SU-DHL-6 (cell line): ENCODE results near the gene RGL1.

Source experiments
- H2AFZ ChIP-seq: fragments of 200-600 bp; sonication (generic); 2 replicates; pipeline ENCODE4 v1.6.1; 2014; ENCODE audit warnings: low read depth, mild to moderate bottlenecking, moderate library complexity, mixed read lengths, antibody characterized with exemption, low read length; ENCODE audit not compliant: severe bottlenecking
- H3F3A ChIP-seq: fragments of 200-600 bp; shearing (Covaris generic); 2 replicates; pipeline ENCODE4 v1.6.0; 2016; ENCODE audit warnings: antibody characterized with exemption, mild to moderate bottlenecking; ENCODE audit not compliant: insufficient read depth
- H3K27ac ChIP-seq: fragments of 200-600 bp; sonication (generic); 2 replicates; pipeline ENCODE4 v1.5.1; 2016; ENCODE audit warnings: low read depth, mild to moderate bottlenecking, low read length, moderate library complexity, mixed read lengths
- H3K27me3 ChIP-seq: fragments of 200-600 bp; sonication (generic), shearing (Covaris generic); 2 replicates; pipeline ENCODE4 v1.6.0; 2014; ENCODE audit warnings: mild to moderate bottlenecking, low read length
- H3K36me3 ChIP-seq: fragments of 200-600 bp; sonication (generic); 2 replicates; pipeline ENCODE4 v1.6.1; 2014; ENCODE audit warnings: mild to moderate bottlenecking, low read length, mixed read lengths
- H3K4me2 ChIP-seq: fragments of 300-600, 200-600 bp; shearing (Covaris generic), sonication (generic); 2 replicates; pipeline ENCODE4 v1.6.0; 2014; ENCODE audit warnings: low read length, low read depth, mild to moderate bottlenecking; ENCODE audit not compliant: poor library complexity, severe bottlenecking
- H3K4me3 ChIP-seq: fragments of 200-600 bp; sonication (generic); 2 replicates; pipeline ENCODE4 v1.5.1; 2014; ENCODE audit warnings: antibody characterized with exemption, low read length, mild to moderate bottlenecking, mixed read lengths; ENCODE audit not compliant: insufficient read depth, poor library complexity, severe bottlenecking
- H3K79me2 ChIP-seq: fragments of 200-600 bp; sonication (generic); 2 replicates; pipeline ENCODE4 v1.6.1; 2014; ENCODE audit warnings: mild to moderate bottlenecking, low read length, moderate library complexity; ENCODE audit not compliant: insufficient read depth
- H3K9ac ChIP-seq: fragments of 200-600 bp; sonication (generic); 2 replicates; pipeline ENCODE4 v1.7.0; 2014; ENCODE audit warnings: mild to moderate bottlenecking, low read length
- H3K9me2 ChIP-seq: fragments of 200-600 bp; sonication (generic); replicated peaks from 2 replicates; pipeline ENCODE4 v1.6.1; 2014; ENCODE audit warnings: low read length; ENCODE audit not compliant: insufficient read depth
- H3K9me3 ChIP-seq: fragments of 200-600 bp; sonication (generic); 2 replicates; pipeline ENCODE4 v1.6.1; 2014; ENCODE audit warnings: low read length, mixed read lengths; ENCODE audit not compliant: insufficient read depth
- H4K20me1 ChIP-seq: fragments of 200-600 bp; sonication (generic); 2 replicates; pipeline ENCODE4 v1.6.1; 2014; ENCODE audit warnings: low read depth, mild to moderate bottlenecking, antibody characterized with exemption, low read length, moderate library complexity, mixed read lengths
- EZH2phosphoT487 ChIP-seq: fragments of 200-600 bp; sonication (generic), shearing (Covaris generic); conservative IDR thresholded peaks from 2 replicates; pipeline ENCODE4 v1.6.1; 2018; ENCODE audit warnings: mild to moderate bottlenecking, antibody characterized with exemption, low read length, moderate library complexity, mixed read lengths
- TF ChIP-seq, protein P1 (sequence below): fragments of 200-600 bp; sonication (generic); IDR thresholded peaks from one replicate; pipeline ENCODE4 v1.5.1; 2017; ENCODE audit warnings: antibody characterized with exemption, mild to moderate bottlenecking, low read length, moderate library complexity; ENCODE audit not compliant: insufficient read depth, poor library complexity, severe bottlenecking

The RGL1 gene

DNA sequence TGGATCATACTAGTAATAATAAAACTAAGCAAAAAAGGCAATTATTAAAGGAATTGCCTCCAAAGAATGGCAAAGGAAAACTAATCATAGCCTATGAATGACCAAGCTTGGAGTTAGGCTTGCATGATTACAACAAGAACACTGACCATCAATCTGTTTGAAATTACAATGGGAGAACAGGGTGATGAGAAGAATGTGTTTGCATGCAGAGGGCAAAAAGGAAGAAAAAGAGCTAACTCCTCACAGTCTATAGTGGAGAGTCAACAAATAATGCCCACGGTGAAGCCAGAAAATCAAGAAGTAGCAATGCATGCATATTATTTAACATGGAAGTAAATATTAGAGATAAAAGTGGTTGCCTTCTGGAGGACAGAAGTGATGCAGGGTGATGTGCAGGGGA lies 160.8 kb downstream of the RGL1 start:
- no peaks in the 10 kb centered on the region for H3K9me3 ChIP-seq
- H3K9ac ChIP-seq: no peak overlapping the region
- no peaks in the 10 kb centered on the region for H3K27me3 ChIP-seq
- no peak overlapping the region for H3K4me3 ChIP-seq
- no peak for TF ChIP-seq EZH2phosphoT487
- TF ChIP-seq, protein P1, sequence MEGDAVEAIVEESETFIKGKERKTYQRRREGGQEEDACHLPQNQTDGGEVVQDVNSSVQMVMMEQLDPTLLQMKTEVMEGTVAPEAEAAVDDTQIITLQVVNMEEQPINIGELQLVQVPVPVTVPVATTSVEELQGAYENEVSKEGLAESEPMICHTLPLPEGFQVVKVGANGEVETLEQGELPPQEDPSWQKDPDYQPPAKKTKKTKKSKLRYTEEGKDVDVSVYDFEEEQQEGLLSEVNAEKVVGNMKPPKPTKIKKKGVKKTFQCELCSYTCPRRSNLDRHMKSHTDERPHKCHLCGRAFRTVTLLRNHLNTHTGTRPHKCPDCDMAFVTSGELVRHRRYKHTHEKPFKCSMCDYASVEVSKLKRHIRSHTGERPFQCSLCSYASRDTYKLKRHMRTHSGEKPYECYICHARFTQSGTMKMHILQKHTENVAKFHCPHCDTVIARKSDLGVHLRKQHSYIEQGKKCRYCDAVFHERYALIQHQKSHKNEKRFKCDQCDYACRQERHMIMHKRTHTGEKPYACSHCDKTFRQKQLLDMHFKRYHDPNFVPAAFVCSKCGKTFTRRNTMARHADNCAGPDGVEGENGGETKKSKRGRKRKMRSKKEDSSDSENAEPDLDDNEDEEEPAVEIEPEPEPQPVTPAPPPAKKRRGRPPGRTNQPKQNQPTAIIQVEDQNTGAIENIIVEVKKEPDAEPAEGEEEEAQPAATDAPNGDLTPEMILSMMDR: no peak
- no peaks in the 10 kb centered on the region for H3K9me2 ChIP-seq
- no peak overlapping the region for H2AFZ ChIP-seq
- no peaks in the 10 kb centered on the region for H3K36me3 ChIP-seq
- no peaks in the 10 kb centered on the region for H3F3A ChIP-seq
- H3K79me2 ChIP-seq: no peaks in the 10 kb centered on the region
- H4K20me1 ChIP-seq: no peaks in the 10 kb centered on the region
- H3K27ac ChIP-seq: no peak overlapping the region
- no peak overlapping the region for H3K4me2 ChIP-seq

DNA sequence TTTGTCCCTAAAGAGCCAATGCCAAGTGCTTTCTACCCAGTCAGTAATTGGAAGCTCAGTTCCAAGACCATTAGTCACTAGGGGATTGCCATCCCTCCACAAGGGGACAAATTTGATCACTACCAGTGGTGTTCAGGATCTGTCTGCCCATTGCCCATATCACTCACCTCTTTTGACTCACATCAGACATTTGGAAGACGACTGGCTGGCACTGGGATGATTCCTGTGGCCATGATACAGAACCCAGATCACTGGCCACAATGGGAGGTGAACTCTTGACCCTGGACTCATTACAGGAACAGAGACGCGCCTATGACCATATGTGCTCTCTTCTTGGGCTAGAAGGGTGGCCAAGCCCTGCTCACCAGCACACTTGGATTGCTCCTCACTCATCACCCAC lies 161.6 kb downstream of the RGL1 start:
- TF ChIP-seq, protein P1: no peak
- no peak for TF ChIP-seq EZH2phosphoT487
- no peaks in the 10 kb centered on the region for H3K79me2 ChIP-seq
- H3K9me3 ChIP-seq: no peaks in the 10 kb centered on the region
- H3K4me3 ChIP-seq: no peak overlapping the region
- no peaks in the 10 kb centered on the region for H3K9me2 ChIP-seq
- no peaks in the 10 kb centered on the region for H3K36me3 ChIP-seq
- no peaks in the 10 kb centered on the region for H4K20me1 ChIP-seq
- H3K27me3 ChIP-seq: no peaks in the 10 kb centered on the region
- H3K4me2 ChIP-seq: no peak overlapping the region
- H3K27ac ChIP-seq: no peak overlapping the region
- no peaks in the 10 kb centered on the region for H3F3A ChIP-seq
- H3K9ac ChIP-seq: no peak overlapping the region
- no peak overlapping the region for H2AFZ ChIP-seq

GRCh38 chr1:183967914-183968313 lies 163.0 kb downstream of the RGL1 start:
- Histone ChIP-seq H3K79me2 (no peaks in the 10 kb centered on the region), H2AFZ (no peak overlapping the region), H3K4me2 (no peak overlapping the region), H3K36me3 (no peaks in the 10 kb centered on the region), H3K9ac (no peak overlapping the region), H3K9me2 (no peaks in the 10 kb centered on the region), H3K27me3 (no peaks in the 10 kb centered on the region), H3K27ac (no peak overlapping the region), H3K4me3 (no peak overlapping the region), H4K20me1 (no peaks in the 10 kb centered on the region), H3K9me3 (no peaks in the 10 kb centered on the region), H3F3A (no peaks in the 10 kb centered on the region)
- TF ChIP-seq EZH2phosphoT487: no peak
- TF ChIP-seq, protein P1: no peak
